Fibroblast of lung (primary cell): ENCODE data around the gene ASPN. TPM values are rescaled to one million over a fixed set of nuclear protein-coding genes. Genes with fewer than 3 reads are reported as not detected.

Experiments used
- DNase-seq, 2 donors: peaks; one replicate each; pipeline versions ENCODE4 v3.0.0 to v3.0.0-alpha.2; 2010; ENCODE audit warnings: low read depth in 2 of 2
- H2AFZ ChIP-seq: 2 replicates; pipeline ENCODE4 v1.5.1; 2012; ENCODE audit warnings: low read length, control low read depth, inconsistent platforms
- H3K27ac ChIP-seq: 2 replicates; pipeline ENCODE4 v1.5.1; 2011; ENCODE audit warnings: low read length, control low read depth; ENCODE audit not compliant: insufficient read depth
- H3K27me3 ChIP-seq: 2 replicates; pipeline ENCODE4 v1.5.1; 2011; ENCODE audit warnings: mild to moderate bottlenecking, low read length; ENCODE audit not compliant: control insufficient read depth, insufficient read depth
- H3K36me3 ChIP-seq: 2 replicates; pipeline ENCODE4 v1.5.1; 2011; ENCODE audit warnings: low read length; ENCODE audit not compliant: control insufficient read depth, insufficient read depth
- H3K4me1 ChIP-seq: 2 replicates; pipeline ENCODE4 v1.5.1; 2011; ENCODE audit warnings: low read length; ENCODE audit not compliant: control insufficient read depth, insufficient read depth; ENCODE audit errors: extremely low read depth
- H3K4me2 ChIP-seq: 2 replicates; pipeline ENCODE4 v1.5.1; 2011; ENCODE audit warnings: low read length, control low read depth; ENCODE audit not compliant: insufficient read depth; ENCODE audit errors: extremely low read depth
- H3K4me3 ChIP-seq, 4 experiments: fragments of 200-600 bp in 1 of 4; sonication (generic) in 1 of 4; replicated peaks in 1 of 4; 2 replicates each; pipeline ENCODE4 v1.5.1; 2011 to 2016; ENCODE audit warnings: low read length in 4 of 4, low read depth in 3 of 4, mild to moderate bottlenecking in 3 of 4, control low read depth in 2 of 4, inconsistent platforms in 1 of 4, mixed read lengths in 1 of 4; ENCODE audit not compliant: insufficient read depth in 1 of 4; ENCODE audit errors: control extremely low read depth in 1 of 4
- H3K79me2 ChIP-seq: 2 replicates; pipeline ENCODE4 v1.5.1; 2012; ENCODE audit warnings: mild to moderate bottlenecking, low read length, inconsistent platforms; ENCODE audit not compliant: control insufficient read depth, insufficient read depth
- H3K9ac ChIP-seq: 2 replicates; pipeline ENCODE4 v1.5.1; 2011; ENCODE audit warnings: mild to moderate bottlenecking, low read length, control low read depth; ENCODE audit not compliant: insufficient read depth
- H3K9me3 ChIP-seq: 2 replicates; pipeline ENCODE4 v1.5.1; 2012; ENCODE audit warnings: low read depth, low read length; ENCODE audit not compliant: control insufficient read depth, insufficient read depth
- H4K20me1 ChIP-seq: 2 replicates; pipeline ENCODE4 v1.5.1; 2011; ENCODE audit warnings: low read length; ENCODE audit not compliant: control insufficient read depth, insufficient read depth; ENCODE audit errors: extremely low read depth
- CTCF ChIP-seq, 2 donors: IDR thresholded peaks in 1 of 2; conservative IDR thresholded peaks in 1 of 2; 1 replicate in 1 of 2; 2 replicates in 1 of 2; pipeline ENCODE4 v1.5.1; 2011 to 2012; ENCODE audit warnings: low read length in 2 of 2, control low read depth in 1 of 2, inconsistent platforms in 1 of 2, low read depth in 1 of 2, mild to moderate bottlenecking in 1 of 2
- EZH2 ChIP-seq: IDR thresholded peaks from 2 replicates; pipeline ENCODE4 v1.5.1; 2012; ENCODE audit warnings: low read length, control low read depth, mild to moderate bottlenecking; ENCODE audit errors: missing control alignments
- polyA plus RNA-seq, 2 donors: library from polyadenylated mRNA; depleted of rRNA in 1 of 2; stranded (reverse) in 1 of 2; unstranded in 1 of 2; fragments of >200 nt; gene quantifications; 2 replicates each; pipeline ENCODE4 v1.2.1, GENCODE V29; 2011 to 2012; ENCODE audit warnings: missing spikeins in 1 of 2
- total RNA-seq: library from RNA; depleted of rRNA; stranded (reverse); fragments of >200 nt; gene quantifications from 2 replicates; pipeline ENCODE4 v1.2.1, GENCODE V29; 2014

The ASPN gene
- total and polyA plus RNA-seq, 2 donors (not counting 1 experiment from before 2014, with no cell fraction given) = 5.5 to 10.4 TPM

DNA sequence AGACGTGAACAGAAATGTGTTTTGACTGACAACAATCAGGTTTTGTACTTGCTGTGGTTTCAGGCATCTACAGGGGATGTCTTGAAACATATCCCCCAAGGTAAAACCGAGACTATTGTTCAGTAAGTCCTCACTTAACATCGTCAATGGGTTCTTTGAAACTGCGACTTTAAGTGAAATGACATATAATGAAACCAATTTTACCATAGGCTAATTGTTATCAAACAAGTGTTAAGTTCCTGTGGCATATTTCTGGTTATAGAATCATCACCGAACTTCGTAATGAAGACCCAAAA is 41.6 kb downstream of the ASPN start:
- H3K36me3 ChIP-seq = no peaks in the 10 kb centered on the region
- no peak overlapping the region for H3K9ac ChIP-seq
- no peaks in the 10 kb centered on the region for H3K79me2 ChIP-seq
- no peaks in the 10 kb centered on the region for H4K20me1 ChIP-seq
- no peak overlapping the region for H2AFZ ChIP-seq
- DNase-seq = no peak
- H3K4me1 ChIP-seq = no peaks in the 10 kb centered on the region
- no peaks in the 10 kb centered on the region for H3K9me3 ChIP-seq
- H3K4me2 ChIP-seq = no peak overlapping the region
- TF ChIP-seq EZH2 (no peak), CTCF (conservative IDR thresholded peaks at IDR 0.05 in 1 of 2, IDR thresholded peaks at IDR 0.05 in 1 of 2; ENCODE audit: low read depth in 1 of 2, low read length in 2 of 2) (no peak)
- H3K4me3 ChIP-seq = no peak overlapping the region
- no peak overlapping the region for H3K27ac ChIP-seq
- no peaks in the 10 kb centered on the region for H3K27me3 ChIP-seq

DNA sequence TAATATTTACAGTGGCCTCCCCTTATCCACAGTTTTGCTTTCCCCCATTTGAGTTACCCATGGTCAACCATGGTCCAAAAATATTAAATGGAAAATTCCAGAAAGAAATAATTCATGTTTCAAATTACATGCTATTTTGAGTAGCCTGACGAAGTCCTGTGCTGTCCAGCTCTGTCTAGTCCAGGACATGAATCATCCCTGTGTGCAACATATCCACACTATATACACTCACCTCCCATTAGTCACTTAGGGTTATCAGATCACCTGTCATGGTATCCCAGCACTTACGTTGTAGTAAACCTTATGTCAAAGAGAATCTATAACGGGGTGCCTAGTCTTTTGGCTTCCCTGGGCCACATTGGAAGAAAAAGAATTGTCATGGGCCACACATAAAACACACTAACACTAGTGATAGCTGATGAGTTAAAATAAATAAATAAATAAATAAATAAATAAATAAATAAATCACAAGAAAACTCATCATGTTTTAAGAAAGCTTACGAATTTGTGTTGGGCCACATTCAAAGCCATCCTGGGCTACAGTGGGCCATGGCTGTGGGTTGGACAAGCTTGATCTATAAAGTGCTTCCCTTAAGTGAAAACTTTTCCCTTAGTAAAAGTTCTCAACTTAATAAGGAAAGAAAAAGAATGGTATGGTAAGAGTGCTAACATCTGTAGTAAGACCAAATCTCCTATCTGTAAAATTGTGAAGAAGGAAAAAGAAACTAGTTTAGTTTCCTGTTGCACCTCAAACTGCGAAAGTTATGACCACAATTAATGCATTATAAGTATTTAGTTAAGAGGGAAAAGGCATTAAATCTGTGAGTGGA is 42.2 kb downstream of the ASPN start:
- Histone ChIP-seq H3K79me2 (no peaks in the 10 kb centered on the region), H3K9me3 (no peaks in the 10 kb centered on the region), H3K4me3 (no peak overlapping the region), H3K9ac (no peak overlapping the region), H3K4me2 (no peak overlapping the region), H3K36me3 (no peaks in the 10 kb centered on the region), H3K27ac (no peak overlapping the region), H4K20me1 (no peaks in the 10 kb centered on the region), H3K27me3 (no peaks in the 10 kb centered on the region), H3K4me1 (no peaks in the 10 kb centered on the region), H2AFZ (no peak overlapping the region)
- no peak for TF ChIP-seq CTCF (conservative IDR thresholded peaks at IDR 0.05 in 1 of 2, IDR thresholded peaks at IDR 0.05 in 1 of 2; ENCODE audit: low read depth in 1 of 2, low read length in 2 of 2)
- TF ChIP-seq EZH2 = no peak
- peak; percentile 52 to 93 for DNase-seq

DNA sequence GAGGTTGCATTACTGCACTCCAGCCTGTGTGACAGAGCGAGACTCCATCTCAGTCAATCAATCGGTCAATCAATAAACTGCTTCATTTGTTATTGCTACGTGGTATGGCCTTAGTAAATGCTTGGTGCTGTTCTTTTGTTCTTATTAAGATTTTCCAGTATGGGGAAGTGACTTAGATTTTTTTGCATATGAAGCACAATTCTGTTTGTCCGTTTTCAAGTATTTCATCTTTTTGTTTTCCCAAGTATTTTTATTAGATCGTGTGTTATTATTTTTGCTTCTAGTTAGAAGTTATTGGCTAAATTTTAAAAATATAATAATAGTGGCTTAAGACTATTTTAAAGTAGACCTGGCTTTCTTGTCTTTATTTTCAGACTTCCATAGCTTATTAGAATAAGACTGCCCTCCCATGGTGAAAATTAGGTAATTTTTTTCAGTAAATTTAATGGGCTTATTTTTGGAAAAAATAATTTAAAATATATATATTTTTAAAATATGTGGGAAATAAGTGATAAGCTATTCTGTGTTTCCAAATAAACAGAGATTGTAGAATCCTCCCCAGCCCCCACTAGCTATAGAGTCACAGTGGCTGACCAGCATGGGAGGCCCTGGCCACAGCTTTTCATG is 43.3 kb downstream of the ASPN start:
- H4K20me1 ChIP-seq = no peaks in the 10 kb centered on the region
- H3K4me2 ChIP-seq = no peak overlapping the region
- H3K4me3 ChIP-seq = no peak overlapping the region
- DNase-seq = peak in 1 of 2 donors; percentile 71
- H3K9me3 ChIP-seq = no peaks in the 10 kb centered on the region
- H3K36me3 ChIP-seq = no peaks in the 10 kb centered on the region
- H3K79me2 ChIP-seq = no peaks in the 10 kb centered on the region
- H3K4me1 ChIP-seq = no peaks in the 10 kb centered on the region
- no peak overlapping the region for H2AFZ ChIP-seq
- H3K9ac ChIP-seq = no peak overlapping the region
- H3K27ac ChIP-seq = no peak overlapping the region
- H3K27me3 ChIP-seq = no peaks in the 10 kb centered on the region
- TF ChIP-seq EZH2 (no peak), CTCF (conservative IDR thresholded peaks at IDR 0.05 in 1 of 2, IDR thresholded peaks at IDR 0.05 in 1 of 2; ENCODE audit: low read depth in 1 of 2, low read length in 2 of 2) (peak; percentile 6 to 12)
